Measurements from ENCODE around the gene UBE4B.

UBE4B gene

GRCh38 chr1:10210841-10211804, 178.4 kb downstream of the UBE4B start:
- TF ChIP-seq ZFX (IDR thresholded peaks at IDR 0.05) = peak; percentile 83
- TF ChIP-seq CTCF (conservative IDR thresholded peaks at IDR 0.05) = no peak

DNA sequence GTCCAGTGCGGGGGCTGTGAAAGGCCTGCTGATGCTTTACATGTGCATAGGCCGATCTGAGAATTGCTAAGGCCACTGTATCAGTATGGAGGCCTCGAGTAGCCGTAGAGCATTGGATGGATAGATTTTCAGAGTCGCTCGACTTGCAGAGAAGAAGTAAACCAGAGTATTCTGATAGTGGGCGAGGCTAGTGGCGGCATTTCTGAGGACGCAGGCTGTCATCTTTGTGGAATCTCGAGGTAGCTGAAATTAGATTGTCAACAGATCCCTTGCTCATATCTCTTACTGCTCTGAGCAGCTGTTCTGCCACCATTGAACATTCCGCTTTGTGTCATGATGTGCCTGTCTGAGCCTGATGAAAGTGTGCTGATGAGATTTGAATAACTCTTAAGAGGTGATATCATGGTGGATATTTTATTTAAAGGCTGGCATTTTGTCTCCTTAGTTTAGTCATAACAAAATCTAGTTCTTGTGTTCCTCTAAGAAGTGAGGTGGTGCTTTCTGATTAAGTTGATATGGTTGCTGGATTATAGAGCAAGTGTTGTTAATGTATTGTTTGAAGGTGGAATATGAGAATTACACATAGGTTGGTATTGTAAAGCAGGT, 179.2 kb downstream of the UBE4B start:
- H3K27ac ChIP-seq = peak overlapping the region; percentile 94
- TF ChIP-seq ZFX (IDR thresholded peaks at IDR 0.05) = no peak
- TF ChIP-seq CTCF (conservative IDR thresholded peaks at IDR 0.05) = no peak

More at GRCh38 chr1:10210841-10211804, 178.4 kb downstream of the UBE4B start:
- H3K27ac ChIP-seq = peak overlapping the region; percentile 94

- no peak overlapping the region for H3K27ac ChIP-seq
- TF ChIP-seq ZFX (IDR thresholded peaks at IDR 0.05) = no peak
- TF ChIP-seq CTCF (conservative IDR thresholded peaks at IDR 0.05) = no peak
Observed at GRCh38 chr1:10212476-10212875, 179.7 kb downstream of the UBE4B start.

- H3K27ac ChIP-seq = no peak overlapping the region
- TF ChIP-seq CTCF (conservative IDR thresholded peaks at IDR 0.05) = no peak
- no peak for TF ChIP-seq ZFX (IDR thresholded peaks at IDR 0.05)
Observed at GRCh38 chr1:10213186-10213705, 180.5 kb downstream of the UBE4B start.

DNA sequence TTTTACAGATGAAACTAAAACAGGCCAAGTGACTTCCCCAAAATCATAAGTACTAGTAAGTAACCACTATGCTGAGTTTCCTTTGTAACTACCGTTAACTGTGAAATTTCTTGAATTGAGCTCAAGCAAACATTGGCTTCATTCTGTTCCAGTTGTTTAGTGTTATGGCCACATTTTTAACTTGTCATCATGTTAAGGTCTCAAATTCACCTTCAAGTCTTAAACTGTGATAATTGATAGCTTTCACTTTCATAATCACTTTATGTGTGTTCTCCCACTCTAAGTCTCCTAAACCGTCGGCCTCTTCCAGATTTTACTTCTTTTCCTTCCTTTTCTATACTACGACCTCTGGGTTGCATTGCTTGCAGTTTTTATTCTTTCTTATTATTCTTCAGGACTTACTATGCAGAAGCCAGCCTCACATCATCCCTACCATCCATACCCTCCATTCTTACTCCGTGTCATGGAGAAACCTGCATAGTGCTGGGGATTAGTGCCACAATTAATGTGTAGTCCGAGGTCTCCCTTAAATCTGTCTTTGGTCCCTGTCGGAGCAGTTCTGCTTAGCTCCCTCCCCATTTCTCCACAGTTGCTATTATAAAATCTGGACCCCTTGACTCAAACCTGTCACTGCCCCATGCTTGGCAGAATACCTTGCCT, 183.5 kb downstream of the UBE4B start:
- no peak overlapping the region for H3K27ac ChIP-seq
- TF ChIP-seq CTCF (conservative IDR thresholded peaks at IDR 0.05) = no peak
- no peak for TF ChIP-seq ZFX (IDR thresholded peaks at IDR 0.05)

GRCh38 chr1:10217748-10218441, 185.1 kb downstream of the UBE4B start:
- no peak overlapping the region for H3K27ac ChIP-seq
- TF ChIP-seq CTCF (conservative IDR thresholded peaks at IDR 0.05) (no peak), ZFX (IDR thresholded peaks at IDR 0.05) (no peak)
